K562 (cell line): Measurements from ENCODE around the gene STX1A. TPM values are rescaled to one million over a fixed set of nuclear protein-coding genes. Genes with fewer than 3 reads are reported as not detected.

Source experiments
- ATAC-seq: fragments of 200-7000 bp; cut with Tn5 transposase; 3 replicates; pipeline ENCODE4 v1.9.1; 2020; ENCODE audit warnings: moderate library complexity
- BruUV-seq: library from RNA; stranded (reverse); fragments of 400-500 nt; replicated peaks from 2 replicates; lab custom pipeline; 2021; lab: Mats Ljungman, UMichigan
- CTCF ChIA-PET: fragments of 300-600 bp; formaldehyde crosslinking; extraction: SDS; loops from one replicate; lab custom pipeline; 2021; ENCODE audit warnings: low intra/inter-chr PET ratio; lab: Yijun Ruan, JAX
- POLR2A ChIA-PET: fragments of 300-600, 350-650 bp; sonication (Branson Sonifier 250); formaldehyde crosslinking; extraction: SDS; loops from one replicate; lab custom pipeline; 2021; ENCODE audit warnings: antibody characterized with exemption, inconsistent platforms; lab: Yijun Ruan, JAX
- DNase-seq, 4 experiments: peaks; one replicate each; pipeline versions ENCODE4 v3.0.0 to v3.0.0-alpha.2; 2011 to 2018; ENCODE audit warnings: low spot score in 3 of 4, mixed read lengths in 3 of 4; ENCODE audit errors: extremely low read depth in 1 of 4
- FAIRE-seq: peaks from 2 replicates; lab custom pipeline; 2011; peaks lifted over from hg19 to GRCh38; lab: Jason Lieb, UNC
- H2AFZ ChIP-seq: 2 replicates; pipeline ENCODE4 v1.6.0; 2011; ENCODE audit warnings: low read depth, low read length, control low read depth, inconsistent platforms
- H3K27ac ChIP-seq: fragments of 200-600 bp; 3 replicates; pipeline ENCODE4 v1.8.0; 2011; ENCODE audit warnings: low read depth, mild to moderate bottlenecking, control low read depth, inconsistent platforms, low read length, moderate library complexity, mixed read lengths; ENCODE audit errors: extremely low read depth
- H3K27me3 ChIP-seq, 2 experiments: fragments of 300-600 bp in 1 of 2; 2 replicates in 1 of 2; 3 replicates in 1 of 2; pipeline versions ENCODE4 v1.6.0 to v1.8.0; 2011; ENCODE audit warnings: inconsistent platforms in 2 of 2, low read length in 2 of 2, mild to moderate bottlenecking in 1 of 2, mixed read lengths in 1 of 2, moderate library complexity in 1 of 2; ENCODE audit not compliant: control insufficient read depth in 2 of 2, insufficient read depth in 2 of 2
- H3K36me3 ChIP-seq: fragments of 300-600 bp; 3 replicates; pipeline ENCODE4 v1.8.0; 2011; ENCODE audit warnings: mild to moderate bottlenecking, low read length, inconsistent platforms; ENCODE audit not compliant: control insufficient read depth, insufficient read depth
- H3K4me1 ChIP-seq, 2 experiments: fragments of 200-600 bp in 1 of 2; replicated peaks in 1 of 2; 2 replicates in 1 of 2; 3 replicates in 1 of 2; pipeline versions ENCODE4 v1.5.1 to v1.8.0; 2011; ENCODE audit warnings: inconsistent platforms in 2 of 2, low read length in 2 of 2, mild to moderate bottlenecking in 1 of 2, mixed read lengths in 1 of 2, moderate library complexity in 1 of 2; ENCODE audit not compliant: control insufficient read depth in 2 of 2, insufficient read depth in 2 of 2
- H3K4me2 ChIP-seq: 2 replicates; pipeline ENCODE4 v1.6.1; 2011; ENCODE audit warnings: low read length, control low read depth, inconsistent platforms, mixed read lengths; ENCODE audit not compliant: insufficient read depth
- H3K4me3 ChIP-seq: fragments of 200-600 bp; sonication (generic), shearing (Covaris generic); 2 replicates; pipeline ENCODE4 v1.5.1; 2016; ENCODE audit warnings: control low read depth, inconsistent platforms
- H3K79me2 ChIP-seq: fragments of 200-600 bp; 3 replicates; pipeline ENCODE4 v1.8.0; 2011; ENCODE audit warnings: low read length, inconsistent platforms; ENCODE audit not compliant: control insufficient read depth, insufficient read depth
- H3K9ac ChIP-seq, 2 experiments: 2 replicates each; pipeline versions ENCODE4 v1.6.0 to v1.6.1; 2011; ENCODE audit warnings: low read depth in 2 of 2, low read length in 2 of 2, control low read depth in 1 of 2, inconsistent platforms in 1 of 2, mild to moderate bottlenecking in 1 of 2, mixed read lengths in 1 of 2; ENCODE audit not compliant: insufficient read depth in 1 of 2
- H3K9me1 ChIP-seq: one replicate; pipeline ENCODE4 v1.6.0; 2011; ENCODE audit warnings: inconsistent platforms, mild to moderate bottlenecking, low read length, moderate library complexity; ENCODE audit not compliant: control insufficient read depth, insufficient read depth
- H3K9me3 ChIP-seq: replicated peaks from 2 replicates; pipeline ENCODE4 v1.5.1; 2011; ENCODE audit warnings: low read depth, low read length, inconsistent platforms; ENCODE audit not compliant: control insufficient read depth, insufficient read depth
- H4K20me1 ChIP-seq: replicated peaks from 2 replicates; pipeline ENCODE4 v1.6.1; 2011; ENCODE audit warnings: low read length, inconsistent platforms, mixed read lengths; ENCODE audit not compliant: control insufficient read depth, insufficient read depth
- ARNT ChIP-seq, 2 experiments: fragments of 450-650 bp; IDR thresholded peaks; 2 replicates each; pipeline ENCODE4 v1.6.1; 2016; ENCODE audit warnings: mild to moderate bottlenecking in 1 of 2
- BCOR ChIP-seq: fragments of 450-650 bp; IDR thresholded peaks from 2 replicates; pipeline ENCODE4 v1.6.1; 2016
- GATAD2A ChIP-seq: fragments of 450-650 bp; IDR thresholded peaks from 2 replicates; pipeline ENCODE4 v1.6.1; 2017
- HDAC1 ChIP-seq, 2 experiments: fragments of 450-650 bp; IDR thresholded peaks; 2 replicates each; pipeline ENCODE4 v1.6.1; 2016 to 2017; ENCODE audit warnings: inconsistent platforms in 1 of 2, mild to moderate bottlenecking in 1 of 2, moderate library complexity in 1 of 2
- HDAC2 ChIP-seq: fragments of 450-650 bp; IDR thresholded peaks from 2 replicates; pipeline ENCODE4 v1.6.1; 2016; ENCODE audit warnings: mild to moderate bottlenecking
- KDM1A ChIP-seq, 2 experiments: fragments of 450-650 bp; IDR thresholded peaks; 2 replicates each; pipeline ENCODE4 v1.6.1; 2016; ENCODE audit warnings: mild to moderate bottlenecking in 2 of 2
- LCOR ChIP-seq: sonication (generic); formaldehyde crosslinking; IDR thresholded peaks from 2 replicates; pipeline ENCODE4 v1.8.0; 2022; ENCODE audit warnings: mild to moderate bottlenecking, missing genetic modification reagents
- MBD2 ChIP-seq: sonication (generic); IDR thresholded peaks from 2 replicates; pipeline ENCODE4 v1.6.1; 2016; ENCODE audit warnings: low read depth, borderline replicate concordance
- NFIC ChIP-seq: fragments of 450-650 bp; IDR thresholded peaks from 2 replicates; pipeline ENCODE4 v1.6.1; 2017; ENCODE audit warnings: mild to moderate bottlenecking, inconsistent platforms
- RBM25 ChIP-seq: fragments of 200-400 bp; formaldehyde crosslinking; IDR thresholded peaks from 2 replicates; pipeline ENCODE4 v1.6.1; 2018; ENCODE audit warnings: low read length, low read depth, moderate library complexity; ENCODE audit not compliant: severe bottlenecking
- RCOR1 ChIP-seq, 2 experiments: IDR thresholded peaks; 2 replicates each; pipeline ENCODE4 v1.6.1; 2012; ENCODE audit warnings: low read depth in 2 of 2, low read length in 2 of 2, borderline replicate concordance in 1 of 2, improper control_type of control experiment in 1 of 2
- SMARCA5 ChIP-seq: fragments of 450-650 bp; IDR thresholded peaks from 2 replicates; pipeline ENCODE4 v1.6.1; 2016
- ZFP36 ChIP-seq: fragments of 150-350 bp; IDR thresholded peaks from 2 replicates; pipeline ENCODE4 v1.6.1; 2018; ENCODE audit warnings: low read length, low read depth; ENCODE audit not compliant: partially characterized antibody
- ZNF175 ChIP-seq: fragments of 200-800 bp; sonication (Bioruptor generic); IDR thresholded peaks from 2 replicates; pipeline ENCODE4 v1.6.1; 2016; ENCODE audit warnings: low read depth, mild to moderate bottlenecking, missing genetic modification characterization, missing compliant biosample characterization
- ZNF436 ChIP-seq: fragments of 250-450, 450-650 bp; sonication (Bioruptor Pico); formaldehyde crosslinking; IDR thresholded peaks from 2 replicates; pipeline ENCODE4 v1.7.0; 2020; ENCODE audit warnings: mild to moderate bottlenecking
- WGBS: fragments of 100-300 bp; shearing (Covaris generic); methylation state at CpG from one replicate; pipeline ENCODE4 v1.1.6; 2016; ENCODE audit warnings: low coverage, mixed read lengths; ENCODE audit not compliant: insufficient coverage; ENCODE audit errors: missing lambda C conversion rate; 5-methylcytosine and 5-hydroxymethylcytosine counted together
- in situ Hi-C: fragments of 300-500 bp; cut with MboI; formaldehyde crosslinking; loops from 4 replicates; pipeline ENCODE4 v1.15.0; 2018; ENCODE audit warnings: inconsistent platforms, mixed read lengths
- intact Hi-C: fragments of 100-400 bp; cut with micrococcal nuclease; formaldehyde crosslinking; loops from 2 replicates; pipeline ENCODE4 v1.14.2; 2022
- polyA plus RNA-seq, 8 experiments: library from polyadenylated mRNA; depleted of rRNA in 4 of 8; stranded (reverse) in 5 of 8; unstranded in 3 of 8; fragments of >200 nt; fragmentation: Nextera tagmentation in 2 of 8; fragmentation: Illumina TruSeq in 1 of 8; extraction: Ambion mirVana in 2 of 8; extraction: Trizol in 1 of 8; gene quantifications; 2 replicates each; pipeline versions ENCODE4 v1.2.1 to v1.2.3, GENCODE V29; 2011 to 2014; ENCODE audit warnings: inconsistent platforms in 1 of 8, missing spikeins in 1 of 8
- total RNA-seq, 7 experiments: library from RNA; depleted of rRNA in 6 of 7; stranded (reverse); fragments of >200 nt in 6 of 7; fragmentation: Illumina TruSeq in 2 of 7; extraction: Trizol in 2 of 7; gene quantifications; 2 replicates each; pipeline versions ENCODE4 v1.2.1 to v1.2.3, GENCODE V29; 2011 to 2021; ENCODE audit warnings: low replicate concordance in 1 of 7
- TF ChIP-seq, protein P1 (sequence below): IDR thresholded peaks from 3 replicates; pipeline ENCODE4 v1.6.1; 2011; ENCODE audit warnings: borderline replicate concordance, mild to moderate bottlenecking, moderate library complexity; ENCODE audit not compliant: insufficient read length; ENCODE audit errors: extremely low read depth
- TF ChIP-seq, protein P2 (sequence below): IDR thresholded peaks from 2 replicates; pipeline ENCODE4 v1.6.1; 2011; ENCODE audit not compliant: insufficient read length; ENCODE audit errors: extremely low read depth
- TF ChIP-seq, protein P3 (sequence below), 2 experiments: fragments of 200-800 bp in 1 of 2; sonication (Bioruptor generic) in 1 of 2; sonication (generic) in 1 of 2; formaldehyde crosslinking in 1 of 2; IDR thresholded peaks in 1 of 2; conservative IDR thresholded peaks in 1 of 2; 2 replicates each; pipeline versions ENCODE4 v1.5.0 to v1.6.1; 2016 to 2020; ENCODE audit warnings: missing compliant biosample characterization in 1 of 2, missing genetic modification characterization in 1 of 2, missing genetic modification reagents in 1 of 2

STX1A gene
- total and polyA plus RNA-seq, 9 of the 15 experiments (the other 6 are each of a cell fraction or from before 2014, with no cell fraction given) = 0.04 to 15.1 (median 6.3) TPM

DNA sequence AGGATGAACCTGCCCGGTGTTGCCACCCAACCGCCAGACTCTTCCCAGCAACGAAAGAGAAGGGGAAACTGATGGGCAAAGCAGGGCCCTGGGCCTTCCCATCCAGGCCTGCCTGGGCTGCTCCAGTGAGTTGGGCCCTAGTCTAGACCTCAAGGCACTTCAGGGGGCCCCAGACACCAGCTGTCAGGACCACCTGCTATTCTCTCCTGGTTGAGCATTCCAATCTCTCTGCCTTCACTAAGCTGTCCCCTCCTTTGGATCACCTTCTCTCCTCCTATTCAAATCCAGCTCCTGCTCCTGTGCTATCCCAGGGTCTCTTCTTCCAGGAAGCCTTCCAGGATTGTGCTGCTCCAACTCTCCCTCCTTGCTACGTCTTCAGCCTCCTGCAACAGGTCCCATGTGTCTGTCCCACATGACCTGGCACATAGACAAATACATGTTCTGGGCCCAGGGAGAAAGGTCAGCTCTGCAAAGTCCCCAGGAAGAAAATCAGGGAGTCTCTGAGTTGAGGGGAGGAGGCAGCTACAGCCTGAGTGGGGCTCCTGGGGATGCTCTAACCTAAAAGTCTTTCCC lies 3.1 kb downstream of the STX1A start:
- in situ Hi-C loops = no loop called here
- CTCF ChIA-PET = no interaction called here
- no TSS peak for BruUV-seq
- no peaks in the 10 kb centered on the region for H3K9me3 ChIP-seq
- peaks cover 35% of the 10 kb centered on the region for H4K20me1 ChIP-seq
- peak overlapping the region; percentile 42 for H3K4me2 ChIP-seq
- H3K27ac ChIP-seq = 0 out of 3 replicates have a peak overlapping the region, but pooled peaks have one; percentile 10
- 38% methylated on average over 4 of the region's 4 CpGs for WGBS
- H3K36me3 ChIP-seq = no peaks in the 10 kb centered on the region
- POLR2A ChIA-PET = interaction anchor here (0.9 to 3.3 kb wide), 4 partner anchors 10 to 130 kb away, joined by 3 to 16 read pairs (median 5); no protein-coding TSS in a partner anchor
- intact Hi-C loops = loop anchor here (5.0 kb wide), 1 partner anchor 34 kb away; the partner anchor contains the start of genes BUD23 and DNAJC30
- H2AFZ ChIP-seq = no peak overlapping the region
- no peaks in the 10 kb centered on the region for H3K27me3 ChIP-seq
- FAIRE-seq = no peak
- peaks cover 10% of the 10 kb centered on the region; the same call in 2 of the 3 replicates for H3K79me2 ChIP-seq
- no peak overlapping the region for H3K4me3 ChIP-seq
- peaks cover 20 to 50% of the 10 kb centered on the region in 2 experiments for H3K4me1 ChIP-seq
- peak; percentile 96 for TF ChIP-seq ZNF436 (CRISPR knock-in tag)
- 0 out of 4 replicates have a peak, but pooled peaks of 1 of the 2 experiments have one; percentile 3 for TF ChIP-seq ARNT (IDR thresholded peaks at IDR 0.05)
- no peak for TF ChIP-seq MBD2
- peak; percentile 84 for TF ChIP-seq RBM25
- TF ChIP-seq ZFP36 = peak; percentile 100
- TF ChIP-seq, protein P1, sequence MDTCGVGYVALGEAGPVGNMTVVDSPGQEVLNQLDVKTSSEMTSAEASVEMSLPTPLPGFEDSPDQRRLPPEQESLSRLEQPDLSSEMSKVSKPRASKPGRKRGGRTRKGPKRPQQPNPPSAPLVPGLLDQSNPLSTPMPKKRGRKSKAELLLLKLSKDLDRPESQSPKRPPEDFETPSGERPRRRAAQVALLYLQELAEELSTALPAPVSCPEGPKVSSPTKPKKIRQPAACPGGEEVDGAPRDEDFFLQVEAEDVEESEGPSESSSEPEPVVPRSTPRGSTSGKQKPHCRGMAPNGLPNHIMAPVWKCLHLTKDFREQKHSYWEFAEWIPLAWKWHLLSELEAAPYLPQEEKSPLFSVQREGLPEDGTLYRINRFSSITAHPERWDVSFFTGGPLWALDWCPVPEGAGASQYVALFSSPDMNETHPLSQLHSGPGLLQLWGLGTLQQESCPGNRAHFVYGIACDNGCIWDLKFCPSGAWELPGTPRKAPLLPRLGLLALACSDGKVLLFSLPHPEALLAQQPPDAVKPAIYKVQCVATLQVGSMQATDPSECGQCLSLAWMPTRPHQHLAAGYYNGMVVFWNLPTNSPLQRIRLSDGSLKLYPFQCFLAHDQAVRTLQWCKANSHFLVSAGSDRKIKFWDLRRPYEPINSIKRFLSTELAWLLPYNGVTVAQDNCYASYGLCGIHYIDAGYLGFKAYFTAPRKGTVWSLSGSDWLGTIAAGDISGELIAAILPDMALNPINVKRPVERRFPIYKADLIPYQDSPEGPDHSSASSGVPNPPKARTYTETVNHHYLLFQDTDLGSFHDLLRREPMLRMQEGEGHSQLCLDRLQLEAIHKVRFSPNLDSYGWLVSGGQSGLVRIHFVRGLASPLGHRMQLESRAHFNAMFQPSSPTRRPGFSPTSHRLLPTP = peak; percentile 72
- TF ChIP-seq, protein P2, sequence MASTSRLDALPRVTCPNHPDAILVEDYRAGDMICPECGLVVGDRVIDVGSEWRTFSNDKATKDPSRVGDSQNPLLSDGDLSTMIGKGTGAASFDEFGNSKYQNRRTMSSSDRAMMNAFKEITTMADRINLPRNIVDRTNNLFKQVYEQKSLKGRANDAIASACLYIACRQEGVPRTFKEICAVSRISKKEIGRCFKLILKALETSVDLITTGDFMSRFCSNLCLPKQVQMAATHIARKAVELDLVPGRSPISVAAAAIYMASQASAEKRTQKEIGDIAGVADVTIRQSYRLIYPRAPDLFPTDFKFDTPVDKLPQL = no peak
- peak in 1 of 2 experiments; percentile 50; a peak in 1 of 4 replicates for TF ChIP-seq RCOR1 (IDR thresholded peaks at IDR 0.05; ENCODE audit: borderline replicate concordance in 1 of 2, low read depth in 2 of 2, low read length in 2 of 2)
- TF ChIP-seq HDAC2 = peak; percentile 56; the same call in 1 of the 2 replicates
- 0 out of 2 replicates have a peak, but pooled peaks have one; percentile 31 for TF ChIP-seq LCOR (CRISPR knock-in tag)
- peak; percentile 97 for TF ChIP-seq BCOR
- TF ChIP-seq KDM1A (IDR thresholded peaks at IDR 0.05) = peak; percentile 64 to 75; a peak in 3 of 4 replicates
- TF ChIP-seq, protein P3, sequence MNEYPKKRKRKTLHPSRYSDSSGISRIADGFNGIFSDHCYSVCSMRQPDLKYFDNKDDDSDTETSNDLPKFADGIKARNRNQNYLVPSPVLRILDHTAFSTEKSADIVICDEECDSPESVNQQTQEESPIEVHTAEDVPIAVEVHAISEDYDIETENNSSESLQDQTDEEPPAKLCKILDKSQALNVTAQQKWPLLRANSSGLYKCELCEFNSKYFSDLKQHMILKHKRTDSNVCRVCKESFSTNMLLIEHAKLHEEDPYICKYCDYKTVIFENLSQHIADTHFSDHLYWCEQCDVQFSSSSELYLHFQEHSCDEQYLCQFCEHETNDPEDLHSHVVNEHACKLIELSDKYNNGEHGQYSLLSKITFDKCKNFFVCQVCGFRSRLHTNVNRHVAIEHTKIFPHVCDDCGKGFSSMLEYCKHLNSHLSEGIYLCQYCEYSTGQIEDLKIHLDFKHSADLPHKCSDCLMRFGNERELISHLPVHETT (CRISPR knock-in tag; conservative IDR thresholded peaks at IDR 0.05 in 1 of 2, IDR thresholded peaks at IDR 0.05 in 1 of 2) = no peak
- TF ChIP-seq NFIC = peak; percentile 10; the same call in 1 of the 2 replicates
- peak; percentile 89 for TF ChIP-seq SMARCA5
- no peak for TF ChIP-seq GATAD2A
- 0 out of 2 replicates have a peak, but pooled peaks have one; percentile 4 for TF ChIP-seq ZNF175 (CRISPR knock-in tag)
- TF ChIP-seq HDAC1 (IDR thresholded peaks at IDR 0.05) = peak in 1 of 2 experiments; percentile 55; a peak in 1 of 4 replicates
- peak overlapping the region in 1 of 2 experiments; percentile 40; a peak in 1 of 4 replicates for H3K9ac ChIP-seq
- ATAC-seq = no peak
- no peak for DNase-seq
- peaks cover 6% of the 10 kb centered on the region for H3K9me1 ChIP-seq
